GM19240 (cell line): Measurements from ENCODE around the gene PLEKHB2.
A peak's percentile ranks its signal among the peaks of the same experiment; 100 is the strongest.
"Not testable (repeated sequence)": the region's sequence is repeated elsewhere in the genome, so short reads cannot be mapped to it uniquely, and the experiment has no call there.

Experiments used
- DNase-seq: peaks from one replicate; pipeline ENCODE4 v3.0.0; 2011; ENCODE audit warnings: low spot score; ENCODE audit not compliant: insufficient read length

The PLEKHB2 gene, protein sequence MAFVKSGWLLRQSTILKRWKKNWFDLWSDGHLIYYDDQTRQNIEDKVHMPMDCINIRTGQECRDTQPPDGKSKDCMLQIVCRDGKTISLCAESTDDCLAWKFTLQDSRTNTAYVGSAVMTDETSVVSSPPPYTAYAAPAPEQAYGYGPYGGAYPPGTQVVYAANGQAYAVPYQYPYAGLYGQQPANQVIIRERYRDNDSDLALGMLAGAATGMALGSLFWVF

DNA sequence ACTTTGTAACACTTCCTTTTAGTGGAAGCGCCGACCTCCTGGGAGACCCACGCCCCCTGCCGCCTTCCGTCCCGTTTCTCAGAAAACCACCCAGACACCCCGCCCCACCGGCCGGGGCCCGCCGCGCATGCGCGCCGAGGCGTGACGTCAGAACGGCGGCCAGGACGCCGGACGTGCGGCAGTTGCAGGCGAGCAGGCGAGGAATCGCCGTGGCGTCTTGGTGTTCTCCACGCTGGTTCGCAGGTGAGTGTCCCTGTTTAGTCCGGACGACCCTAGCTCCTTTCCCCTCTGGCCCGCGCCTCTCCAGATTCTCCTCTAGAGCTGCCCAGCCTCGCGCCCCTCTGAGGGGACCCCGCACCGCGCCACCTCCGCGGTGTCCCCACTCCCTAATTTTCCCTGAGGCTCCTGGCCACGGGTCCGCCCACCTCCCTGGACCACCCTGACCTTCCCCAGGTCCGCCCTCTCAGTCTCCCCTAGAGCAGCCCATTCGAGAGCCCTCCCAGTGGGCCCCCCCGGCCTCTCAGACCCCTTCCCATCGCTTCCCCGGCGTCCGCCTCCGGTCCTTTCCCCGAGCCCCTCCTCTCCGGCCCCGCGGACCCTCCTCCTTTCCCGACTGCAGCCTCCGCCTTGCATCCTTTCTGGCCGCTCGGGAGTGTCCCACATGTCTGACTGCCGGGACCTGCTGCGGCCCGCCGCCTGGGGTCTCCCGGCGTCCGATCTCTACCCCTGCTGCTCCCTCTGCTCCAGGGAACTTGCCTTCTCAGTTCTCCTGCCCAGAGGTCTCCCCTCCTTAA lies at the start of gene PLEKHB2:
TSS of gene PLEKHB2 (plus strand) at position 181 of the 794 bp plus-strand sequence. CDS start 15,606 bp downstream, outside the sequence.
- peak; percentile 83 for DNase-seq

DNA sequence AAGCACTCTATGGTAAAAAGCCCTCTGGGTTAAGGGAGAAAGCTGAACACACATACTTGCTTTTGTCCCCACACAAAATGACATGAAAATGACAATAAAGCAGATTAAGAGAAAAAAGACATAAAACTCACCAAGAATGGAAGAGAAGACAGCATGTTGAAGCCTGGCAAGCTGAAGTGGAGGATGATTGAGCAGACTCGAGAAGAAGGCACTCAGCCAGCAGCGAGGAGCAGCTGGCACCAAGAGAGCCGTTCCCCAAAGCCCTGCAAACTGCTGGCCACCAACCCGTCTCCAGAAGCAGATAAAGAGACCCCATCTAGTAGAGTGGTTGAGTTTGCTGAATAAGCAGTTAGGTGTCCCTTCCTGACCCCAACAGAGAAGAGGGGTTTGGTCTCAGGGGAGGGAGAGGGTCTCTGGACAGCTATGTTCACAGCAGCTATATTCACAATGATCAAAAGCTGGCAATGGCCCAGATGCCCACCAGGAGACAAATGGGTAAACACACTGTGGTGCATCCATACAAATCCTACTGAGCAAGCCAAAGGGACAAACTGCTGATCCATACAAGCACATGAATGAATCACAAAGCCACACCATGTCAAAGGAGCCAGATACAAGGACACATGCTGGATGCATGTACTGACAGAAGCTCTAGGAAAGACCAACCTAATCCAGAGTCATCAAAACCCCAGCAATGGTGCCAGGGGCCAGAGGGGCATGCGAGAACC lies 48.8 kb upstream of the PLEKHB2 start:
- DNase-seq = no peak

DNA sequence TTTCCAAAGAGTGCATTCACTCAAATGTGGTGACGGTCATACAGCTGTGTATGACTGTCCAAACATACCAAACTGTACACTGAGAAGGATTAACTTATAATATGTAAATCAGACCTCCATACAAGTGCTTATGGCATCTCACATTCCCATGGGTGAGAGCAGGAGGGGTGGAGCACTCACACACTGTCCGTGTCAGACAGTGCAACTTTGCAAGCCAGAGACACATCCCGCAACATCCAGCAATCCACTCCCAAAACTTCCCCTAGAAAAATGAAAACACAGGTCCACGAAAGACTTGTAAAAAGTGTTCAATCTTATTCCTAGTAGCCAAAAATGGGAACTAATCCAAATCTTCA lies 48.2 kb upstream of the PLEKHB2 start:
- no peak for DNase-seq

DNA sequence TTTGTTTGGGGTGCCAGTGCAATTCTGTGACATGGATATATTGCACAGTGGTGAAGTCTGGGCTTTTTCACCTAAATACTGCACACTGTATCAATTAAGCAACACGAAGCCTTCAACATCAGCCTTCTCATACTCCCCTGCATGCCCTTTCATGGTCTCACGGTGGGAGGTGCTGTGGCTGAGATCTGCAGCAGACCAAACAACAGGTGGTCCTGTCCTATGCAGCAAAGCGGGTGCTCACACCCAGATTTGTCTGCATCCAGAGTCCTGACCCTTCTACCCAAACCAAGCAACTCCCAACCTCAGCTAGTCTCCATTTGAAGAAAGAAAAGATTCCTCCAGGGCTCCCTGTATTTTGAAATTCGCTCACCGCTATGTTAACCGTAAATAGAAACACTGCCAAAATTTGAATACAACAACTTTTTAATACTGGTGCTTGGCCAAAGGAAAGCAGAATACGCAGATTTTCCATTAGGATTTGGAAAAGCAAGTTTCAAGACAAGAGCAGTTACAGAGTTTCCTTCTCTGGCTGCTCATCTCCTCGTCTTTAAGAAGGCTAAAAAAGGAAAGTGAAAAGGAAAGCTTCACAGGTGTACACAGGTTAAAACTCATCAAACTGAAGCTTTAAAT lies 46.8 kb upstream of the PLEKHB2 start:
- DNase-seq = no peak

DNA sequence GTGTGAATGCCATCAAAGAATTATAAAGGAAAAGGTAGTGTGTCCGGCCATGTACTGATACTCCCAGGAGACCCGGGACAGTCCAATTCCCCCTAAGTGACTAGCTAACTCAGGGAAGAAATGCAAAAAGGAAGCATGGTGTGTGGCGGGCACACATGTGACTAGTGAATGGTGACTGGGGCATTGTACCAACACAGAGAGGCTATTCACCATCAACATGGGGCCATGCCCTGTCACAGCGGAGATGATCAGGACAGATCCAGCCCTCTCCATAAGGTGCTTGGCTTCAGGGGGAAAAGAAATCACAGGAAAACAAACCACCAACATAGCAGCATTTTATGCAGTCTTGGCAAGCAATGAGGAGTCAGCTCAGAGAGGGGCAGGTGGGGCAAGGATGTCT lies 46.2 kb upstream of the PLEKHB2 start:
- no peak for DNase-seq

DNA sequence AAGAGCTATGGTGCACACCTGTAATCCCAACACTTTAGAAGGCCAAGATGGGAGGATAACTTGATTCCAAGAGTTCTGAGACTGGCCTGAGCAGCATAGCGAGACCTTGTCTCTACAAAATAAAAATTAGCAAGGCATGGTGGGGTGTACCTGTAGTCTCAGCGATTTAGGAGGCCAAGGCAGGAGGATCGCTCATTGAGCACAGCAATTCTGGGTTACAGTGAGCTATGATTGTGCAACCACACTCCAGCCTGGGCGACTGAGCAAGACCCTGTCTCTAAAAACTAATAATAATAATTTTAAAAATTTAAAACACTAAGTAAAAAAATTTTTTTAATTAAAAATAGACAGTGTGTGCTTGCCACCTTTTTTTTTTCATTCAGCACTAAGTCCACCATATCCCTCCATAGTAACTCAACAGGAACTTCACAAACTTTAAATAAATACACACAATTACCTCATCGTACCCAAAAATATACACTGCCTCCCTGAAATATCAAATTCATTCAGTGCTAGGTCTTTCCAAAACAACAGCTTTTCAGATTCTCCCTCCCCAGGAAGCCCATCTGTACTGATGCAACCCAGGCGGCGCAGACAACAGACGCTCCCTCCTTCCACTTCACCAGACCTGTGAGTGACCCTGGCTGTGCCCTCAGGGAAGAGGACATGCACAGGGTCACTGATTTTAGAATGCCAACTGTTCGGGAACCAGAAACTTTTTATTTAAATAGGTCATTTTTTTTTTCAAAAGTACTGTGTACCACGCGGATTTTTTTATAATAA lies 41.4 kb upstream of the PLEKHB2 start:
- no peak for DNase-seq

DNA sequence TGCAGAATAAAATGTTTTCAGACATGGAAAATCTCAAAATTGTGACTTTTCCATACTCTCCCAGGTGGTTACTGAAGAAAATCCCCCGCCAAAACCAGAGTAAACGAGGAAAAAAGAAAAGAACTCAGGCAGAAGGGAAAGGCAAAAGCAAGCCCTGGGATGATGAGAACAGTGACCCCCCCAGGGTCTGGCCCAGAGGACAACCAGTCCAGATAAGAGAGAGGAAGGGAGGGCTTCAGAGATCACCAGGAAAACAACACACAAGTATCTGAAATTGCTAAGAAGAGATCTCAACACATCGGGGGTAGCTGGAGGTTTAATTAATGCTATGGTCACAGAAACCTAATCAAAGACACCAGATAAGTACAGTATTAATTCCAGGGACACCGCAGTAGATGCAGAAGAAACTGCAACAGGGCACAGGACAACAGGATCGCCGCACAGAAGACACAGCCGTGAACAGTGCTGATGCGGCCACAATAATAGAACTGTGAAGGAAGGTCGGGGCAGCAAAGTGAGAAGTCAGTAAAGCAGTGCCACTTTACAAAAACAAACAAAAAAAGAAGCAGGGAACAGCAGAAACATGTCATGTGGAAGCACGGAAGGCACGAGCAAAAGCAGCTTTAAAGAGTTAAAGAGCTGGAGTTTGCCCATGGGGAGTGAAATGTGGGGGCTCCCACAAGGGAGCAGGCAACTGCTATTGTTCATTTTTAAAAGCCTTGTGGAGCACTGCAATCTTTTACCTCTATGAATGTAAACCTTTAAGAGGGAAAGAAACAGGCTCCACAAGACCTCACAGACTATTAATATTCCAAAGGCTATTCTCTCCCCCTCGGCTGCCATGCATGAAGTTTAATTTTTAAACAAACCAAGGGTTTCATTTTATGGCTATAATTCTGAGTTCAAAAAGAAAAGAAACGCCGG lies 40.3 kb upstream of the PLEKHB2 start:
- DNase-seq = no peak

DNA sequence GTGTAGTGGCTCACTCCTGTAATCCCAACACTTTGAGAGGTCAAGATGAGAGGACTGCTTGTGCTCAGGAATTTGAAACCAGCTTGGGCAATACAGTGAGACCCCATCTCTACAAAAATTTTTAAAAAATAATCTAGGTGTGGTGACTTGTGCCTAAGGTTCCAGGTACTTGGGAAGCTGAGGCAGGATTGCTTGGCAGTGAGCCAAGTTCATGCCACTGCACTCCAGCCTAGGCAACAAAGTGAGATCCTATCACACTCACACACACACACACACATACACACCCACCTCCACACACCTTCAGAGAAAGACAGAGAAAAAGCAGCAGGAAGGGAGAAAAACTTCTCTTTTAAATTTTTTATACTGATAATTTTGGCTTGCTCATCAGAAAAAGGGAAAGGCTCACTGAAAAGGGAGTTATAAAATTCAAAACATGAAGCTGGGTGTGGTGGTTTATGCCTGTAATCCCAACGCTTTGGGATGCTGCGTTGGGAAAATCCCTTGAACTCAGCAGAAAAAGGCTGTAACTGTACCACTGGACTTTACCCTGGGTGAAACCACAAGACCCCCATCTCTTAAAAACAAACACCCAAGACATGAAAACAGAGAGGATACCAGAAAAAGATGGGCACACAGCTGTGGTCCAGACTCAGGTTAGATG lies 37.5 kb upstream of the PLEKHB2 start:
- no peak for DNase-seq

DNA sequence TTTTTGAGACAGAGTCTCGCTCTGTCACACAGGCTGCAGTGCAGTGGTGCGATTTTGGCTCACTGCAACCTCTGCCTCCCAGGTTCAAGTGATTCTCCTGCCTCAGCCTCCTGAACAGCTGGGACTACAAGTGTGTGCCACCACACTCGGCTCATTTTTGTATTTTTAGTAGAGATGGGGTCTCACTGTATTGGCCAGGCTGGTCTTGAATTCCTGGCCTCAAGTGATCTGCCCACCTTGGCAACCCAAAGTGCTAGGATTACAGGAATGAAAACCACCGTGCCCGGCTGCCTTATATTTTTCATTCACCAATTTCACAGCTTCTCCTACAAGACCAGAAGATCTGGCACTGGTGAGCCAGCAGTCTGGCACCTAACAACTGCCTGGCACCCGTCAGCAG lies 37.0 kb upstream of the PLEKHB2 start:
- not testable (repeated sequence) for DNase-seq

DNA sequence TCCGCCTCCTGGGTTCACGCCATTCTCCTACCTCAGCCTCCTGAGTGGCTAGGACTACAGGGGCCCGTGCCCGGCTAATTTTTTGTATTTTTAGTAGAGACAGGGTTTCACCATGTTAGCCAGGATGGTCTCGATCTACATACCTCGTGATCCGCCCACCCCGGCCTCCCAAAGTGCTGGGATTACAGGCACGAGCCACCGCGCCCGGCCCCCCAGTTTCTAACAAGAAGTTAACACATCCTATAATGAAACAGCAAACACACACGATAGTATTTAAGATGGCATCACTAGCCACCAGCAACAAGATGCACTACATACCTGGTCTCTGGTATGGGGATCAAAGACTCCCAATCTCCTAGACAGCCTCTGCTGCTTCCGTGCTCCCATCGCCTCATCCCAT lies 29.6 kb upstream of the PLEKHB2 start:
- not testable (repeated sequence) for DNase-seq

DNA sequence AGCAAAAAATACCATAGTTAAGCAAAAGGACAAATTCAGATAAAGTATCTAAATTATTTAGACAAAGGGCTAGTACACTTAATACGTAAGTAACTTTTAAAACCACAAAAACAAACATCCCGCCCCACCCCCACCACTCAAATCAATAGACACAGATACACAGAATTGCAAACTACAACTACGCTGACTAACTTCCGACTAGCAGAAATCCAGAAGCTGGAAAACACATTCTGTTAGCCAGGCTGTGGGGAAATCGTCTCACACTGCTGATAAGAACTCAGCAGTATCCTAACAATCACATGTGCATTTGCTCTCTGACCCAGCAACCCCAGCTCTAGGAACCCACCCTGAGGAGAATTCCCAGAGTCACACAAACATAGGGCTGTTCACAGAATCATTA lies 28.4 kb upstream of the PLEKHB2 start:
- no peak for DNase-seq

DNA sequence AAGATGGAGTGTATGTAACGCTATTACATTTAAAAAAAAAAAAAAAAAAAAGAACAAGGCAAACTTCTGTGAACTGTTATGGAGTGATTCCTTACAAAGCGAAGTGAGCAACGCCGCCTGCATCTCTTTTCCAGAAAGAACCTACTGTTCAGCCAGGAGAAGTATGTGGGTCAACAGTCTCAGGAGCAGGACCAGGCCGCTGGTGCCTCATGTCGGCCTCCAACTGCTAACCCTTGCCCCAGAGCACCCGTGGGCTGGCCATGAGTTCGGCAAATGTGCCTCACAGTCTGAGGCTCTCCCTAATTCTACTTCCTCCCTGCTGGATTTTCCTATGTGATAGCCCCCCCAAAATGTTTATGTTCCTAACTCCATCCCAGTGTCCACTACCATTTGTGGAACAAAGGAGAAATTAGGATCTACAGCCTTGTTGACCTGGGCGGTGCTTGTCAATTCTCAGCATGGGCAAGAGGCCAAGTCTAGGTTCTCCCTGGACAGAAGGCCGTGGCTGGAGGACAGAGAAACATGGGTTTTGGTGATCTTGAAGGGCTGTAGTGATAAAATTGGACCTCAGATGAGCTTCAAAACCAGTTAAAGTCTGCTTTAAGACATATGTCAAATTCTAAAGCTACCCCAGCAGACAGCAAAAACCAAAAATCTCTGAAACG lies 27.8 kb upstream of the PLEKHB2 start:
- DNase-seq = no peak

DNA sequence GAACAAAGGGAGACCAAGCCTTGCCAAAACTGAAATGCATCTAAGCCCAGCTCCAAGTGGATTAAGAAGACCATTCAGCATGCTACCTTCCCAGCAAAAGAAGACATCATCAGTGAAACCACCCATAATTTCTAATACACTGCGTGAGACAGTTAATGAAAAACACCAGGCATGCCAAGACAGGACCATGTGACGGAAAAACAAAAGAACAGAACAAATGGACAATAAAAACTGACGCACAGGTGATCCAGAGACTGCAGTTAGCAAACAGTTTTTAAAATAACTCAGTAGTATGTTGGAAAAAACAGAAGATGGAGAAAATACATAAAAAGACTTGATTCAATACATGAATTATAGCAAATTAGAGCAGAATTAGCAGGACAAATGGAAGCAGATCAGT lies 27.2 kb upstream of the PLEKHB2 start:
- DNase-seq = no peak

DNA sequence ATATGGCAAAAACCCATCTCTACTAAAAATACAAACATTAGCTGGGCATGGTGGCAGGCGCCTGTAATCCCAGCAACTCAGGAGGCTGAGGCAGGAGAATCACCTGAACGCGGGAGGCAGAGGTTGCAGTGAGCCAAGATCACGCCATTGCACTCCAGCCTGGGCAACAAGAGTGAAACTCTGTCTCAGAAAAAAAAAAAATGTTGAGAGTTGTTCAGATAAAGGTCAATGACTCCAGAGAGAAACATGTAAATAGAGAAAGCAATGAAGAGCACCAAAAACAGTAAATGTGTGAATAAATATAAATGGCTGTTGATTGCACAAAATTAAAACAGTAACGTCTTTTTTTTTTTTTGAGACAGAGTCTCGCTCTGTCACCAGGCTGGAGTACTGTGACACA lies 25.2 kb upstream of the PLEKHB2 start:
- DNase-seq = not testable (repeated sequence)

DNA sequence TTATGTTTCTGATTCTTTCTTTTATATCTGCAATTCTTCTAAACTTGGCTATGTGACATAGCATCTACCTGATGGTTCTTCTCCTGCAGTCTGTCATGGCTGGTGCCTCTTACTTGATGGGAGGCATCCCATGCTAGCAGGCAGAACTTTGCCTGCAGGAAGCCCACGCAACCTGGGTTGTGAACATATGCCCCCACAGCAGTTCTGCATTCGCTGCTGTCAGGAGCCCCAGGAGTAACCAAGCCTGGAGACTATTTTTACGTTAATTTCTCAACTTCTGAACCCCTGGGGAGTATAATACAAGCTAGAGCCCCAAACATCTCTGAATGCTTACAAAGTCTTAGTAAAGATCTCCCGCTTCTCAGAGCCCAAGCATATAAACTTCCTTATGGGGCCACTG lies 23.9 kb upstream of the PLEKHB2 start:
- DNase-seq = no peak

DNA sequence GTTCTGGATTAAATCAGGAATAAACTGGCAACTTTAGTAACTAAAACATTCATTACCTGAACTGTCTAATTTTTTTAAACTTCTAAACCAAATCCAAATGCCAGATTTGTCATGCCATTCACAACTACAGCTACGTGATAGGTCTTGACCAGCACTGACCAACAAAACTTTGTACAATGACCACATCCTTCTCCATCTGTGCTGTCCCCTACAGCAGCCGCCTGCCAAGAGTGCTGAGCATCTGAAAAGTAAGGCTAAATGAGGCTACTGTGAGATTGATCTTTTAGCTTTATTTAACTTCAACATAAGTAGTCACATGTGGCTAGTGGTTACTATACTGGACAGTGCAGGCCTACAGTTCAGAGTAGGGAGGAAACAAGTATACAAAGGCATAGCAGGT lies 19.5 kb upstream of the PLEKHB2 start:
- no peak for DNase-seq

DNA sequence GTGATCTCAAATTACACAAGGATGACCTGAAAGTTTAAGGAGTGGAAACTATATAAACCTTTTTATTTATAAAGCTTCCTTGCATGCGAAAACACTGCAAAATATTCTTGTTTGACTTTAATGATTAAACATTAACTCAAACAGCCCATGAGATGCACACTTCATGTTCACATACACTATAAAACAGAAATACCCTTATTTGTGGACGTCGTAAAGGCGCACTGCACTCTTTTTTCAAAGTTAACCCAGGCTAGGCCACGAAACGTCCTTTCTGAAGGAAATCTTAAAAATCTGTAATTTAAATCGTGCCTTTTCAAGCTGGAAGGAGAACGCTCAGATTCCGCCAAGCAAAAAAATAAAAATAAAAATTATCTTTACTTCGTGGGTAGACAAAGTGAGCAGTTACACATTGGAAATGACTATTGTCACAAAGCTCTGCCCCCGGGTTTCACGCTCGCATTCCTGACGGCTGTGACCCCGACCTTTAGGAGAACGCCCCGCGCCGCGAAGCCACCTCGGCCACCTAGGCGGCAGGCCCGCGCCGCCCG lies 12.6 kb upstream of the PLEKHB2 start:
- no peak for DNase-seq

DNA sequence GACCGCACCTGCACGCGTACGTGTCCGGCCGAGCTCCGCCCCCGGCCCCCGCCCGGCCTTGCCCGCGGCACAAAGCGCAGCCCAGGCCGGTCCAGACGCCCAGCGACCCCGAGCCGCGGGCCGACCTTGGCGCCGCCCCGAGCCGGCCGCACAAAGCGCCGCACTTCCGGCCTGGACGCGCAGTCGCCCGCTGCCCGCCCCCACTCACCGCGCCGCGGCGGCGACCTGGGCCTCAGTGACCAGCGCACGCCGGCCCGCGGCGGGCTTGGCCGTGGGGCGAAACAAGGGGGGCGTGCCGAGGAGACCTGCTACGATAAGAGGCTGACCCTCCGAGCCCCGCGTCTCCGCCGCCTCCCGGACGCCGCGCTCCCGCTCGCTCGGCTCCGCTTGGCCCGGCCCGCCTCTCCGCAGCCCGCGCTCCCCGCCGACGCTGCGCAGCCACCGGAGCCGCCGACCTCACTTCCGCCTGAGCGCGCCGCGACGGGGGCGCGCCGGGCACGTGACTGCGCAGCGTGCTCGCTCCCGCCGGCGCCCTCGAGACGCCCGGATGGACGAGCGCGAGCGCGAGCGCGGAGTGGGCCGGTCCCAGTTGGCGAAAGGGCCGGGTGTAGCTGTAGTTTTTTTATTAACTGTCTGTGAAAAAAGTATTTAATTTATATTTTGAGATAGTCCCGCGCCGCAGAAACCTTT lies 12.0 kb upstream of the PLEKHB2 start, which contains the start of gene FAM168B:
TSS of gene FAM168B (minus strand) at position 455 of the 690 bp plus-strand sequence. CDS start 10,814 bp downstream, outside the sequence.
- peak; percentile 86 for DNase-seq
